ENCODE measurements around the gene TEX53.

Gene TEX53

GRCh38 chr9:114629563-114630090 is 28.0 kb downstream of the TEX53 start:
- TF ChIP-seq, protein P1, sequence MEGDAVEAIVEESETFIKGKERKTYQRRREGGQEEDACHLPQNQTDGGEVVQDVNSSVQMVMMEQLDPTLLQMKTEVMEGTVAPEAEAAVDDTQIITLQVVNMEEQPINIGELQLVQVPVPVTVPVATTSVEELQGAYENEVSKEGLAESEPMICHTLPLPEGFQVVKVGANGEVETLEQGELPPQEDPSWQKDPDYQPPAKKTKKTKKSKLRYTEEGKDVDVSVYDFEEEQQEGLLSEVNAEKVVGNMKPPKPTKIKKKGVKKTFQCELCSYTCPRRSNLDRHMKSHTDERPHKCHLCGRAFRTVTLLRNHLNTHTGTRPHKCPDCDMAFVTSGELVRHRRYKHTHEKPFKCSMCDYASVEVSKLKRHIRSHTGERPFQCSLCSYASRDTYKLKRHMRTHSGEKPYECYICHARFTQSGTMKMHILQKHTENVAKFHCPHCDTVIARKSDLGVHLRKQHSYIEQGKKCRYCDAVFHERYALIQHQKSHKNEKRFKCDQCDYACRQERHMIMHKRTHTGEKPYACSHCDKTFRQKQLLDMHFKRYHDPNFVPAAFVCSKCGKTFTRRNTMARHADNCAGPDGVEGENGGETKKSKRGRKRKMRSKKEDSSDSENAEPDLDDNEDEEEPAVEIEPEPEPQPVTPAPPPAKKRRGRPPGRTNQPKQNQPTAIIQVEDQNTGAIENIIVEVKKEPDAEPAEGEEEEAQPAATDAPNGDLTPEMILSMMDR (IDR thresholded peaks at IDR 0.05), result no peak
- Histone ChIP-seq H3K27me3 (no peaks in the 10 kb centered on the region), H3K4me3 (no peak overlapping the region), H3K27ac (no peak overlapping the region), H3K4me1 (no peaks in the 10 kb centered on the region), H3K9me3 (no peaks in the 10 kb centered on the region), H3K36me3 (peaks cover 38 to 78% (median 72%) of the 10 kb centered on the region in 3 donors)
- intact Hi-C loops (cut with DNase I; ENCODE audit: low total_unique reads), result no loop called here
- DNase-seq, result no peak

DNA sequence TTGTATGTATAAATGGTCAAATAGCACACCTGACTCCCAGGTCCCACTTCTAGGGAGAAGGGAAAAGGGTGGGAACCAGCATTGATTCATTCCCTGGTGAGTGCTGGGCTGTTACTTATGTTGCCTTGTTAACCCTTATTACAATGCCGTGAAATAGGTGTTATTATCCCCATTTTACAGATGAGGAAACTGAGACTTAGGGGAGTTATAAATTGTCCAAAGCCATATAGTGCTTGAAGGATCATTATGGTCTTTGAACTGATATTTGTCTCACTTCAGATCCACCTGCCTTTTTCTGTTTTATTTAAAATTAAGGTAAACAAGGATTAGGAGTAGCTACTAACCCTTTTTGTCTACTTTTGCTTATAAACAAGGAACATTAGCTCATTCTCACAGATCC is 30.1 kb downstream of the TEX53 start:
- Histone ChIP-seq H3K4me1 (no peaks in the 10 kb centered on the region), H3K27ac (no peak overlapping the region), H3K27me3 (no peaks in the 10 kb centered on the region), H3K36me3 (peaks cover 28 to 57% (median 52%) of the 10 kb centered on the region in 3 donors), H3K4me3 (no peak overlapping the region), H3K9me3 (no peaks in the 10 kb centered on the region)
- DNase-seq, result no peak
- TF ChIP-seq, protein P1 (IDR thresholded peaks at IDR 0.05), result no peak
- intact Hi-C loops (cut with DNase I; ENCODE audit: low total_unique reads), result no loop called here

GRCh38 chr9:114626415-114627020 is 31.1 kb downstream of the TEX53 start:
- TF ChIP-seq, protein P1 (IDR thresholded peaks at IDR 0.05), result no peak
- DNase-seq, result no peak
- H3K9me3 ChIP-seq, result no peaks in the 10 kb centered on the region
- H3K27me3 ChIP-seq, result no peaks in the 10 kb centered on the region
- intact Hi-C loops (cut with DNase I; ENCODE audit: low total_unique reads), result no loop called here
- peaks cover 28 to 48% (median 47%) of the 10 kb centered on the region in 3 donors for H3K36me3 ChIP-seq
- peaks cover 0 to 4% (median 2%) of the 10 kb centered on the region in 4 donors for H3K4me1 ChIP-seq
- no peak overlapping the region for H3K4me3 ChIP-seq
- no peak overlapping the region for H3K27ac ChIP-seq

DNA sequence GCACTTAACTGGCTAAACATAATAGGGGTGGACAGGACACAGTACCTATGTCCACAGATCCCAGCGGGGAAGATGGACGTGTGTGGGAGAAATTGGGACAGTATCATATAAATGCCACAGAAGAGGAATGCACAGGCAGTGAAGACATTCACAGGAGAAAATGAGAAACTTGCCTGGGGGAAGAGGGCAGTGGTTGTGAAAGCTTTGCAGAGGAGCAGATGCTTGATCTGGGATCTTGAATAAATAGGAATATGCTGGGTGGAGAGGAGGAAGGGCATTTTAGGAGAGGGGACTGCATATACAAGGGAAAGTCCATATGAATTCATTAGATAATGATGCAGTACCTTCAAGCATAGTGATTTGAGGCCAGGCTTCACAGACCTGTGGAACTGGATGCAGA is 32.9 kb downstream of the TEX53 start:
- no peak overlapping the region for H3K27ac ChIP-seq
- TF ChIP-seq, protein P1 (IDR thresholded peaks at IDR 0.05), result no peak
- H3K27me3 ChIP-seq, result no peaks in the 10 kb centered on the region
- H3K4me1 ChIP-seq, result peaks cover 0 to 4% (median 2%) of the 10 kb centered on the region in 4 donors
- no peak for DNase-seq
- intact Hi-C loops (cut with DNase I; ENCODE audit: low total_unique reads), result no loop called here
- no peak overlapping the region for H3K4me3 ChIP-seq
- peaks cover 14 to 33% (median 33%) of the 10 kb centered on the region in 3 donors for H3K36me3 ChIP-seq
- H3K9me3 ChIP-seq, result no peaks in the 10 kb centered on the region

DNA sequence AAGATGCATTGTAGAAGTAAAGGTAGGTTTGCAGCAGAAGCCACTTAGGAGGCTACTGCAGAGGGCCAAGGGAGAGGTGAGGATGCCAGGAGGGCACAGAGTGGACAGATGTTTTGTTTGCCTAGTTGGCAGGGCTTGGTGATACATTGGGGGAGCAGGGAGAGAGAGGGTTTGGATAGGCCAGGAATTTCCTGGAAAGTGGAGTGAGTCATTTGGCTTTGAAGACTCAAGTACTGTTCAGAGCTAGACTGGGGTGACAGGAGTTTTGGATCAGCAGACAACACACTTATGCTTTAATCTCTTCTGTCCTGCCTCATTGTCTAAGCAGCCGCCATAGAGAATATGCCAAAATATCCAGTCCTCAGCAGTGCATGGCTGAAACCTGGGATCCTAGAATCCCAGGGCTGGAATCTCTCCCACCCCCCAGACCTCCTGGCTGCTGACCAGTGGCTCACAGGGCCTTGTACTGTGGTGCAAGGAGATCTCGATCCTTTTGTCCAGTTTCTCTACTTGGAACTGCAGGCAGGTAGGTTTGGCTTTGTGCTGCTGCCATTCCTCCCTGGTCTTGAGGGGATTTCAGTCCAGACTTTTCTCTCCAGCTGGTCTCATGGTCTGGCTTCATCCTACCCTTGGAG is 35.5 kb downstream of the TEX53 start:
- peaks cover 0 to 4% (median 2%) of the 10 kb centered on the region in 4 donors for H3K4me1 ChIP-seq
- DNase-seq, result no peak
- no peak overlapping the region for H3K27ac ChIP-seq
- TF ChIP-seq, protein P1 (IDR thresholded peaks at IDR 0.05), result no peak
- peaks cover 0 to 21% (median 7%) of the 10 kb centered on the region in 3 donors for H3K36me3 ChIP-seq
- H3K27me3 ChIP-seq, result no peaks in the 10 kb centered on the region
- no peak overlapping the region for H3K4me3 ChIP-seq
- intact Hi-C loops (cut with DNase I; ENCODE audit: low total_unique reads), result no loop called here
- H3K9me3 ChIP-seq, result no peaks in the 10 kb centered on the region
